Activated T-helper 2 cell treated with anti-CD3 and anti-CD28 coated beads, Interferon-gamma antibody, Interleukin-2, Interleukin-4, amounts not matched to agents 10 μg/mL and 5 μg/mL and 100 μg/mL, durations not matched to agents 14 hours and 24 hours and 36 hours (primary cell): ENCODE measurements around the gene COLGALT1. TPM values are rescaled to one million over a fixed set of nuclear protein-coding genes. Genes with fewer than 3 reads are reported as not detected.
"Not testable (repeated sequence)": the region's sequence is repeated elsewhere in the genome, so short reads cannot be mapped to it uniquely, and the experiment has no call there.

Experiments used
- DNase-seq: peaks from one replicate; pipeline ENCODE4 v3.0.0; 2021; ENCODE audit warnings: low spot score
- H3K27ac Mint-ChIP-seq: one replicate; pipeline ENCODE4 v1.8.0; 2021; ENCODE audit warnings: mixed read lengths
- H3K27me3 Mint-ChIP-seq: one replicate; pipeline ENCODE4 v1.8.0; 2021; ENCODE audit warnings: low read depth, mixed read lengths
- H3K36me3 Mint-ChIP-seq: one replicate; pipeline ENCODE4 v1.8.0; 2021; ENCODE audit warnings: low read depth, mixed read lengths
- H3K4me1 Mint-ChIP-seq: one replicate; pipeline ENCODE4 v1.8.0; 2021; ENCODE audit warnings: low read depth, mixed read lengths
- H3K4me3 Mint-ChIP-seq: one replicate; pipeline ENCODE4 v1.8.0; 2021; ENCODE audit warnings: low read depth, mild to moderate bottlenecking, moderate library complexity, mixed read lengths
- H3K9me3 Mint-ChIP-seq: one replicate; pipeline ENCODE4 v1.8.0; 2021; ENCODE audit warnings: mixed read lengths
- intact Hi-C: fragments of 100-400 bp; cut with micrococcal nuclease; formaldehyde crosslinking; loops from one replicate; pipeline ENCODE4 v1.15.1; 2023
- total RNA-seq: library from RNA; stranded (reverse); gene quantifications from 2 replicates; pipeline ENCODE4 v1.2.3, GENCODE V29; 2022

Gene COLGALT1
- total RNA-seq, 1 donor from 2014 or later, result 77.0 TPM

DNA sequence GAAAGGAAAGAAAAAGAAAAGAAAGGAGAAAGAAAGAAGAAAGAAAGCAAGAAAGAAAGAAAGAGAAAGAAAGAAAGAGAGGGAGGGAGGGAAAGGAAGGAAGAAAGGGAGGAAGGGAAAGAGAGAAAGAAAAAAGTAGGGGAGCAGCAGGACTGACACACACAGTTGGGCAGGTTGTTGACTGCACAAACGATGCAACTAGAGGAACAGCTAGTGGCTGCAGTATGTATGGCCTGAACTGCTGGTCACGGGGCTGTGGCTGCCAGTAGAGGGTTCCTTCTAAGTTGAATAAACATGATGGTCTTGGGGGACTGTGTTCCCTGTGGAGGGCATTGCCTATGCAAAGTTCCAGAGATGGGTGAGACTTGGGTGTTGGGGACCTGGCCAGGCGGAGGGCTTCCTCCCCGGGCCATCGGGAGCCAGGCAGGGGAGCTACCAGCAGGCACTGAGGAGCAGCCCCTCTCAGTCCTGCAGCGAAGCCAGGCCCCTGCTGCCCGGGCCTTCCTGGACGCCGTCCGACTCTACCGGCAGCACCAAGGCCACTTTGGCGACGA is 16.7 kb upstream of the COLGALT1 start:
- peak overlapping the region; percentile 65 for H3K4me3 Mint-ChIP-seq
- no peaks in the 10 kb centered on the region for H3K9me3 Mint-ChIP-seq
- DNase-seq, result no peak

DNA sequence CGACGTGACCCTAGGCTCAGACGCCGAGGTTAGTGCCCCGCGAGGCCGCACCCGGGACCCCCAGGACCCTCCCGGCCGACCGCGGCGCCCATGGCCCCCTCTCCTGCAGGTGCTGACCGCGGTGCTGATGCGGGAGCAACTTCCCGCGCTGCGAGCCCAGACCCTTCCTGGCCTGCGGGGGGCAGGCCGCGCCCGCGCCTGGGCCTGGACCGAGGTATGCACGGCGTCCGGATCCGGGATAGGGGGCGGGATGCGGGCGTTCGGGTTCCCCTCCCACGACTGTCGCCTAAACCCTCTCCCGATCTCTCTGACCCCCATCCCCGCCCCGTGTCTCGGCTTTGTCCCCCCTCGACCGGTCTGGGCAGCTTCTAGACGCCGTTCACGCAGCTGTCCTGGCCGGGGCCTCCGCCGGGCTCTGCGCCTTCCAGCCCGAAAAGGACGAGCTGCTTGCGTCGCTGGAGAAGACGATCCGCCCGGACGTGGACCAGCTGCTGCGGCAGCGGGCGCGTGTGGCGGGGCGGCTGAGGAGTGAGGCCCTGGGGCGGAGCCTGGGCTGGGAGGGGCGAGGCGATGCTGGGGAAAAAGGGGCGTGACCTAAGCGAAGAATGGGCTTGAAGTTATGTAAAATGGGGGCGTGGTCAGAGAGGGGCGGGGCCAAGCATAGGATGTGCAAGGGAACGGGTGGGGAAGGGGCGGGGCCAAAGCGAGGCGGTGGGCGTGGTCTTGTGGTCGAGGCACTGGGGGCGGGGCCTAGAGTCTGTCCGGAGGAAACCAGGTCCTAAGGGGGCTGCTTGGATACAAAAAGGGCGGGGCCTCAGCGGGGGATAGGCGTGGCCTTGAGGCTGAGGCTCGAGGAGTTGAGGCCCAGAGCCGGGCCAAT is 16.0 kb upstream of the COLGALT1 start:
- Mint-ChIP-seq H3K4me3 (peak overlapping the region; percentile 79), H3K9me3 (no peaks in the 10 kb centered on the region), H3K27ac (peak overlapping the region; percentile 2), H3K27me3 (peaks cover 10% of the 10 kb centered on the region), H3K4me1 (peaks cover 7% of the 10 kb centered on the region), H3K36me3 (no peaks in the 10 kb centered on the region)
- DNase-seq, result peak; percentile 96
- intact Hi-C loops, result loop anchor here (1.0 kb wide), 2 partner anchors 16 to 28 kb away; partner anchors contain the start of genes COLGALT1 and PGLS

More for the DNA sequence above, 16.7 kb upstream of the COLGALT1 start:
- Mint-ChIP-seq H3K4me1 (peaks cover 7% of the 10 kb centered on the region), H3K36me3 (no peaks in the 10 kb centered on the region), H3K27me3 (peaks cover 10% of the 10 kb centered on the region), H3K27ac (no peak overlapping the region)
- intact Hi-C loops, result loop anchor here (1.0 kb wide), 2 partner anchors 17 to 27 kb away; partner anchors contain the start of genes COLGALT1 and PGLS

DNA sequence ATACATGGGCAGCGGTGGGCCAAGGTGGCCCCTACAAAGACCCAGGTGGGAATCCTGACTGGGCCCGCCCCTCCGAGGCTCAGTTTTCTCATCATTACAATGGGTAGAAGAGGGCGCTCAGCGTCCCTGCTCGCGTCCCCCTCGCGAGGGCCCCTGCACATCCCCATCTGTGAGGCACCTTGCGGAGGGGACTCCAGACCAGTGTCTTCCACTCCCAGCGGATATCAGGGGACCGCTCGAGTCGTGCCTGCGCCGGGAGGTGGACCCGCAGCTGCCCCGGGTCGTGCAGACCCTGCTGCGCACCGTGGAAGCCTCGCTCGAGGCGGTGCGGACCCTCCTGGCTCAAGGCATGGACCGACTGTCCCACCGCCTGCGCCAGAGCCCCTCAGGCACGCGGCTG is 15.3 kb upstream of the COLGALT1 start:
- intact Hi-C loops, result no loop called here
- H3K36me3 Mint-ChIP-seq, result no peaks in the 10 kb centered on the region
- H3K27me3 Mint-ChIP-seq, result peaks cover 10% of the 10 kb centered on the region
- H3K4me3 Mint-ChIP-seq, result no peak overlapping the region
- H3K9me3 Mint-ChIP-seq, result no peaks in the 10 kb centered on the region
- H3K27ac Mint-ChIP-seq, result no peak overlapping the region
- no peak for DNase-seq
- peaks cover 7% of the 10 kb centered on the region for H3K4me1 Mint-ChIP-seq

DNA sequence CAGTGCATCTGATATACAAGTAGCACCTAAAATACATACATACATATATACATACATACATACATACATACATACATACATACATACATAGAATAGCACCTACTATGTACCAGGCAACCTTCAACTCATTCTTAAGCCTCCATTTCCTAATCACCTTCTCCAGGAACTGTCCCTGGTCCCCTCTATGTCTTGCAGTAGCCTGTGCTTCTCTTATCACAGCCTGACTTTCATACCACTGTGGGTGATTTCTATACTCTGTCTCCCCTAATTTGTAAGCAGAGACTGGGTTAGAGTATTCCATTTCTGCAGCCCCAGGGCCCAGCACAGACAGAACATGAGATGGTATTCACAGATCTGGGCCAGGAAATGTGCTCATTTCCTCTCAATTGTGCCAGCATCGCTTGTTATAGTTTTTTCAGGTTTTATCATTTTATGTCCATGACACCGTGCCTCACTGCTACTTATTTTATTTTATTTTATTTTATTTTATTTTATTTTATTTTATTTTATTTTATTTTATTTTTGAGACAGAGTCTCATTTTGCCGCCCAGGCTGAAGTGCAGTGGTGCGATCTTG is 14.2 kb upstream of the COLGALT1 start:
- H3K27ac Mint-ChIP-seq, result no peak overlapping the region

DNA sequence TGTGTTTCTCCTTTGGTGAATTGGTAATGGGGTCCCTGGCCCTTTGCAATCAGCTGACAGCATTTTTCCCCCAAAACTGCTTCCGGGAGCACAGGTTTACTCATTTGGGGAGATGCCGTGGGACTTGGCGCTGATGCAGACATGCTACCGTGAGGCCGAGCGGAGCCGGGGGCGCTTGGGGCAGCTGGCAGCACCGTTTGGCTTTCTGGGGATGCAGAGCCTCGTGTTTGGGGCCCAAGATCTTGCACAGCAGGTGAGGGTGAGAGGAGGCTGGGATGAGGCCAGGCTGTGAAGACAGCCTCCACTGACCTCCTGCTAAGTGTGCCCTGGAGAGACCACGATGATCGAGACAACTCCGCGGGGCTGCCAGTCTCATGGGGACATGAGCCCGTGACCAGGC is 13.4 kb upstream of the COLGALT1 start:
- Mint-ChIP-seq H3K9me3 (no peaks in the 10 kb centered on the region), H3K36me3 (no peaks in the 10 kb centered on the region), H3K4me1 (peaks cover 7% of the 10 kb centered on the region), H3K27ac (no peak overlapping the region), H3K4me3 (no peak overlapping the region), H3K27me3 (peaks cover 10% of the 10 kb centered on the region)
- intact Hi-C loops, result no loop called here
- DNase-seq, result no peak

More for the DNA sequence above, 14.2 kb upstream of the COLGALT1 start:
- Mint-ChIP-seq H3K36me3 (no peaks in the 10 kb centered on the region), H3K9me3 (no peaks in the 10 kb centered on the region), H3K4me3 (no peak overlapping the region), H3K27me3 (peaks cover 10% of the 10 kb centered on the region), H3K4me1 (peaks cover 7% of the 10 kb centered on the region)
- intact Hi-C loops, result no loop called here
- DNase-seq, result no peak

DNA sequence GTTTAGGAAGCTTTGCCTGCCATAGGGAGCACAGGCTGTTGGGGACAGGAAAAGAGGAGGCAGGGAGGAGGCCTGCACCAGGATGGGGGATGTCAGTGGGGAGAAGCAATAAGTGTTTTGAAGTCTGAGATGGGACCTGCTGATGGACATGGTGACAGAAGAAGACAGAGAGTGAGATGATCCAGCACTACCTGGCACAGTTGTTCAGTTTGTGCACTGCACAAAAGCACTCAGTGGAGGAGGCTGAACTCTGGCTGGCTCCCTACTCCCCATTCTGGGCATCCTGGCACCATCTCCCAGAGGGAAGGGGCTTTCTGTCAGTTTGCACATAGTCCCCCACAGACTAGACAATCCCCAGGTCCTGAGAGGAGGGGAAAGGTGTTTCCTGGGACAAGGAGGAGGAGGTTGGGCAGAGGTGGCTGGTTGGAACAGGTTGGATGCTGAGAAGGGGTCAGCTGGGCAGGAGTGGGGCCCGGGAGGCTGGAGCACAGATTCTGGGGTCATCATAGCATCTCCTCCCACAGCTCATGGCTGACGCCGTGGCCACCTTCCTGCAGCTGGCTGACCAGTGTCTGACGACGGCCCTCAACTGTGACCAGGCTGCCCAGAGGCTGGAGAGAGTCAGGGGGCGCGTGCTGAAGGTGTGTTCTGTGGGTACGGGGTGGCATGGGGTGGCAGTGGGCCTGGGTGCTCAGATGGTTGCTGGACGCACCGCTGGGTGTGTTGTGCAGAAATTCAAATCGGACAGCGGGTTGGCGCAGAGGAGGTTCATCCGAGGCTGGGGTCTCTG is 12.5 kb upstream of the COLGALT1 start:
- intact Hi-C loops, result no loop called here
- Mint-ChIP-seq H3K9me3 (no peaks in the 10 kb centered on the region), H3K27me3 (peaks cover 10% of the 10 kb centered on the region)

DNA sequence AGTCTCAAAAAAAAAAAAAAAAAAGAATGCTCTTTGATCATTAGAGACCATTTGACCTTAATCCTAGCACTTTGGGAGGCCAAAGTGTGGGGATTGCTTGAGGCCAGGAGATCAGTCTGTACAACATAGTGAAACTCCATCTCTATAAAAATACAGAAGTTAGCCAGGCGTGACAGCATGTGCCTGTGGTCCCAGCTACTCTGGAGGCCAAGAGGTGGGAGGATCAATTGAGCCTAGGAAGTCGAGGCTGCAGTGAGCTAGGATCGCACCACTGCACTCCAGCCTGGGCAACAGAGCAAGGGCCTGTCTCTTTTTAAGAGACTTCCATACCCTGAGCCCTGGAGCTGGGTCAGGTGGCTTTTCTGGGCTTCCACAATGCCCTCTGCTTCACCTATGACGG is 11.5 kb upstream of the COLGALT1 start:
- no peak overlapping the region for H3K4me3 Mint-ChIP-seq
- peaks cover 1% of the 10 kb centered on the region for H3K4me1 Mint-ChIP-seq
- H3K9me3 Mint-ChIP-seq, result no peaks in the 10 kb centered on the region
- H3K27me3 Mint-ChIP-seq, result peaks cover 3% of the 10 kb centered on the region
- no peak overlapping the region for H3K27ac Mint-ChIP-seq
- DNase-seq, result no peak
- no peaks in the 10 kb centered on the region for H3K36me3 Mint-ChIP-seq
- intact Hi-C loops, result no loop called here

More for the DNA sequence above, 12.5 kb upstream of the COLGALT1 start:
- Mint-ChIP-seq H3K4me1 (peaks cover 7% of the 10 kb centered on the region), H3K27ac (no peak overlapping the region), H3K36me3 (no peaks in the 10 kb centered on the region), H3K4me3 (no peak overlapping the region)
- no peak for DNase-seq

- Mint-ChIP-seq H3K27ac (no peak overlapping the region), H3K9me3 (no peaks in the 10 kb centered on the region)
These were observed 11.0 kb upstream of the COLGALT1 start for GRCh38 chr19:17544418-17544817.

DNA sequence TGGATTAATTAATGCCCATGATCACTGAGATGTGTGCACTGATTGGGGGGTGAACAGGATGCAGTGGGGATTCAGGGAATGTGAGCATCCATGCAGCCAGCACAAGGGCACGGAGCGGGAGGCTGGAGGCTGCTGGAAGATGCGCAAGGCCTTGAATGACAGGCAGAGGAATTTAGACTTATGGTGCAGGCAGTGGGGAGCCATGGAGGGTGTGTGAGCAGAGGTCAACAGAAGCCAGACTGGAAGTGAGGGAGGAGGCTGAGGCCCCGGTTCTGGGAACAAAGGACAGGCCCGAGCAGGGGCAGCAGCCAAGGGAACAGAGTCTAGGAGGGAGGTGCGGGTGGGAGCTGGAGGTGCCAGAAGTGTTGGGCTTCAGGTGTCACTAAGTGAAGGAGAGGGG is 7.3 kb upstream of the COLGALT1 start:
- no peaks in the 10 kb centered on the region for H3K9me3 Mint-ChIP-seq
- H3K27ac Mint-ChIP-seq, result no peak overlapping the region
- H3K36me3 Mint-ChIP-seq, result no peaks in the 10 kb centered on the region
- no peak overlapping the region for H3K4me3 Mint-ChIP-seq
- no peaks in the 10 kb centered on the region for H3K27me3 Mint-ChIP-seq
- no peak for DNase-seq
- H3K4me1 Mint-ChIP-seq, result no peaks in the 10 kb centered on the region
- intact Hi-C loops, result no loop called here

More at GRCh38 chr19:17544418-17544817, 11.0 kb upstream of the COLGALT1 start:
- Mint-ChIP-seq H3K36me3 (no peaks in the 10 kb centered on the region), H3K4me1 (peaks cover 1% of the 10 kb centered on the region), H3K4me3 (no peak overlapping the region), H3K27me3 (peaks cover 3% of the 10 kb centered on the region)
- no peak for DNase-seq
- intact Hi-C loops, result no loop called here

DNA sequence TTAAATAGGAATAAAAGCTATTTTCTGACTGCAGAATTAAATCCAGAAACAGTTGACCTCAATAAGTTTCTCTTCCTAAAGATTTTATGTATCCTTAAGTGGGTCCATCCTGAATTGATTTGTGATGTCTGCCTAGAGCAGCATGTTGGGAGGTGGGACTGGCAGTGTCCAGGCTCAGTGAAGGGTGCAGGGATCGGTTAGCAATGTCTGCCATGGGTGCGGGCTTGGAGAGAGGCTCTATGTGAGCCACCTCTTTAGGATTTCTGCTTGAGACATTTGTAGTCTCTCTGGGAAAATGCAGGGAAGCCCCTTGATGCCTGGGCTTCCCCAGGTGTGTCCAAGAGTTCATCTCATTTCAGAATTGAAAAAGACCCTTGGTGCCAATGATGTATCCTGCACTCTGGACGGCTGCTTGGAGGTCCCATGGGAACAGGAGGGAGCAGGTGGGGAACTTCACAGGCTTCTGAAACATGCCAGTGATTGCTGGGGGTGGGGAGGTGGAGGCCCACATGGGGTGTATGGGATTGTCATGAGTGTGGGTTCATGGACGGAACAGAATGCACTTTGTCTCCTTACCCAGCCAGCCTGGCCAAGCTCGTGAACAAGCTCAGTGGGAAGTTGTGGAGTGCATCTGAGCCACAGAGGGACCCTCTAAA is 6.2 kb upstream of the COLGALT1 start:
- intact Hi-C loops, result no loop called here
- DNase-seq, result no peak
- H3K27ac Mint-ChIP-seq, result no peak overlapping the region
- no peak overlapping the region for H3K4me3 Mint-ChIP-seq
- H3K9me3 Mint-ChIP-seq, result no peaks in the 10 kb centered on the region
- no peaks in the 10 kb centered on the region for H3K27me3 Mint-ChIP-seq
- no peaks in the 10 kb centered on the region for H3K36me3 Mint-ChIP-seq
- no peaks in the 10 kb centered on the region for H3K4me1 Mint-ChIP-seq

DNA sequence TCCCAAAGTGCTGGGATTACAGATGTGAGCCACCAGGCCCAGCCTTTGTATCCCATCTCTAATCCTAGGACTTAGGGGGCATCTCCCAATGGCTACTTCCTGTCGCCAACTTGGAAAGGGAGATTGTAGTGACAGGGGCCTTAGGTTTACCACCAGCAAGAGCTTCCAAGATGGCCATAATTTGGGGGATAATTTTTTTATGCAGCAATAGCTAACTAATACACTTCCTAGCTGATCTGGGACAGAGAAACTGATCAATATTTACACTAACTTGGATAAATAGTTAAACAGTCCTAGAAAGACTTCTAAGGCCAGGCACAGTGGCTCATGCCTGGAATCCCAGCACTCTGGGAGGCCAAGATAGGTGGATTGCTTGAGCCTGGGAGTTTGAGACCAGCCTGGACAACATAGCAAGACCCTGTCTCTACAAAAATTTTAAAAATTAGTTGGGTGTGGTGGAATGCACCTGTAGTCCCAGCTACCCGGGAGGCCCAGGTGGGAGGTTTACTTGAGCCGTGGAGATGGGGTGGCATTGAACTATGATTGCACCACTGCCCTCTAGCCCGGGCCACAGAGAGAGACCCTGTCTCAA is 5.3 kb upstream of the COLGALT1 start:
- Mint-ChIP-seq H3K36me3 (no peaks in the 10 kb centered on the region), H3K4me1 (peaks cover 4% of the 10 kb centered on the region), H3K27ac (no peak overlapping the region), H3K4me3 (no peak overlapping the region), H3K27me3 (no peaks in the 10 kb centered on the region), H3K9me3 (no peaks in the 10 kb centered on the region)
- no peak for DNase-seq
- intact Hi-C loops, result loop anchor here (10.0 kb wide), 1 partner anchor 55 kb away; no protein-coding TSS in a partner anchor

DNA sequence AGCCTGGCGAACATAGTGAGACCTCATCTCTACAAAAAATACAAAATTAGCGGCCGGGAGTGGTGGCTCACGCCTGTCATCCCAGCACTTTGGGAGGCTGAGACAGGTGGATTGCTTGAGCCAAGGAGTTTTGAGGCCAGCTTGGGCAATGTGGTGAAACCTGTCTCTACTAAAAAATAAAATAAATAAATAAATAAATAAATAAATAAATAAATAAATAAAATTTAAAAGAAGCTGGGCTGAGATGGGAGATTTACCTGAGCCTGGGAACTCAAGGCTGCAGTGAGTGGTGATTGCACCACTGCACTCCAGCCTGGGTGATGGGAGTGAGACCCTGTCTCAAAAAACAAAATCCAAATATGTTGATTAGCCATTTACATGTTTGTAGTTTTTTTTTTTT is 2.7 kb upstream of the COLGALT1 start:
- not testable (repeated sequence) for H3K27ac Mint-ChIP-seq, H3K4me1 Mint-ChIP-seq, H3K36me3 Mint-ChIP-seq, DNase-seq, H3K9me3 Mint-ChIP-seq, H3K27me3 Mint-ChIP-seq, H3K4me3 Mint-ChIP-seq
- intact Hi-C loops, result loop anchor here (10.0 kb wide), 1 partner anchor 58 kb away; no protein-coding TSS in a partner anchor
